ENCODE measurements around the gene RPRD1B. TPM values are rescaled to one million over a fixed set of nuclear protein-coding genes. Genes with fewer than 3 reads are reported as not detected.

Gene RPRD1B
- total RNA-seq, 1 donor from 2014 or later = 34.4 TPM

DNA sequence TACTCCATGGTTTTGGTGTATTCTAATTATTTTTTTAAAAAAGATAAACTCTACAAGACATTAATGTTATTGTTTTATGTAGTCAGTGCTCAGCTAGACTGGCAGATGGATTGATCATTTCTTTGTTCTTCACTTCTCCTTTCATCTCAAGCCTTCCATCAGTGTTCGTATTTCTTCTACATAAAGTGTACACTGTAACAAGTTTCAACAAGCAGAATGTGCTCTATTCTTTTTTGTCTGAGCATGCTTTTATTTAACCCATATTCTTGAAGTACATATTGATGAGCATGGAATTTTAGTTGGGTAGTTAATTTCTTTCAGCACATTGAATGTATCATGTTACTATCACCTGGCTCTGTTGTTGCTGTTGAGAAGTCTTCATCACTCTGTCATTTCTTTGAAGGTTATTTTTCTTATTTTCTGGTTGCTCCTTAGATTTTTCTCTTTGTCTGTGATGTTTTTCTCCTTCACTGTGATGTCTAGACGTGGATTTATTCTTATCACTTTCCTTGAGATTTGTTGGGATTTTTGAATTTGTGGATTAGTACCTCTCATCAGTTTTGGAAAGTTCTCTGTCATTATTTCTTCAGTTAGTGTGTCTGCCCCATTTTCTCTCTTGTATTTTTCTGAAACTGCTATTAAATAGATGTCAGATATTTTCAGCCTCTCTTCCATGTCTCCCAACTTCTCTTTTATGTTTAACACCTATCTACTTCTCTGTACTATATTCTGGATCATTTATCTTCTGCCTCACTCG, 83.0 kb downstream of the RPRD1B start:
- intact Hi-C loops (cut with micrococcal nuclease) = no loop called here

GRCh38 chr20:38117205-38117604, 83.7 kb downstream of the RPRD1B start:
- intact Hi-C loops (cut with micrococcal nuclease) = no loop called here

GRCh38 chr20:38117635-38118034, 84.1 kb downstream of the RPRD1B start:
- intact Hi-C loops (cut with micrococcal nuclease) = no loop called here

DNA sequence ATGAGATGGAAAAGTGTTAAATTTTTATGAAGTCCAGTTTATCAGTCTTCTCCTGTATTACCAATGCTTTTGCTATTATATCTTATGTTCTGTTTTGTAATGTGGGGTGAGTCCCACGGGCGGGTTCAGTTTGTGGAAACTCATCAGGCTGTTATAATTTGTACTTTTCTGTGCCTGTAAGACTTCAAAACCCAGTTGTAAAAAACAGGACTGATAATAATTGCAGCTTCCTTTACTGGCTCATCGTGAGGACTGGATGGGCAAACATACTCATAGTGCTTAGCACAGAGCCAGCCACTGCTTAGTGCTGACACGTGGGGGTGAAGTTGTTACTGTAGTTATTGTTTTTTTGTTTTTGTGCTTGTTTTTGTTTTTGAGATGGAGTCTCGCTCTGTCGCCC, 85.9 kb downstream of the RPRD1B start:
- intact Hi-C loops (cut with micrococcal nuclease) = no loop called here

DNA sequence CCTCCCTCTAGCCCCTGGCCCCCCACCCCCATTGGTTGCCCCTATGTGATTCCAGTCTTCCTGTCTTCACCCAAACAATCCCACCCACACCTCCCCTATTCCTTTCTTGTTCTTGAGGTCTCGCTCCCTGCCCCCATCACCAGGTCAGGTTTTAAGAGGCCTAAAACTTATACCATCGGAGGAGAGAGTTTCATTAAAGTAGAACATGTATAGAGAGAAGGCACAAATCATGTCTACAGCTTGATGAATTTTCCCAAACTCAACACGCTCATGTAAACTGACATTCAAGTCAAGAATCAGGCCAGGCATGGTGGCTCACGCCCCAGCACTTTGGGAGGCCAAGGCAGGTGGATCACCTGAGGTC, 87.1 kb downstream of the RPRD1B start:
- intact Hi-C loops (cut with micrococcal nuclease) = no loop called here

DNA sequence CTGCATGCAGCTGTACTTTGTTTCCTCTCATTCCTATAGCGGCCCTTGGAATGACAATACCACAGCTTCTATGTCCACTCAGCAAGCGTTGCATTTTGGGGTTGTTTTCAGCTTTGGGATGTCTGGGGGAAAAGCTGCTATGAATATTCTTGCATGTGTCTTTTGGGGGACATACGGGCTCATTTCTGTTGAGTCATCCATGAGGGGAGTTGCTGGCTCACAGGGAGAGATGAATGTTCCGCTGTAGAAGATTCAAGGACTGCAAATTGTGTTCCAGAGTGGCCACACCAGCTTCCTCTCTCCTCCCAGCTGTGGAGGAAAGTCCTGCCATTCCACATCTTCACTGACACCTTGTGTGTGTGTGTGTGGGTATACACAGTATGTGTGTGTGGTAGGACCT, 88.2 kb downstream of the RPRD1B start:
- intact Hi-C loops (cut with micrococcal nuclease) = no loop called here

GRCh38 chr20:38123021-38123587, 89.6 kb downstream of the RPRD1B start:
- intact Hi-C loops (cut with micrococcal nuclease) = no loop called here

GRCh38 chr20:38125157-38126056, 91.9 kb downstream of the RPRD1B start:
- intact Hi-C loops (cut with micrococcal nuclease) = no loop called here

- intact Hi-C loops (cut with micrococcal nuclease) = no loop called here
Measured at GRCh38 chr20:38126146-38126921, 92.8 kb downstream of the RPRD1B start.

DNA sequence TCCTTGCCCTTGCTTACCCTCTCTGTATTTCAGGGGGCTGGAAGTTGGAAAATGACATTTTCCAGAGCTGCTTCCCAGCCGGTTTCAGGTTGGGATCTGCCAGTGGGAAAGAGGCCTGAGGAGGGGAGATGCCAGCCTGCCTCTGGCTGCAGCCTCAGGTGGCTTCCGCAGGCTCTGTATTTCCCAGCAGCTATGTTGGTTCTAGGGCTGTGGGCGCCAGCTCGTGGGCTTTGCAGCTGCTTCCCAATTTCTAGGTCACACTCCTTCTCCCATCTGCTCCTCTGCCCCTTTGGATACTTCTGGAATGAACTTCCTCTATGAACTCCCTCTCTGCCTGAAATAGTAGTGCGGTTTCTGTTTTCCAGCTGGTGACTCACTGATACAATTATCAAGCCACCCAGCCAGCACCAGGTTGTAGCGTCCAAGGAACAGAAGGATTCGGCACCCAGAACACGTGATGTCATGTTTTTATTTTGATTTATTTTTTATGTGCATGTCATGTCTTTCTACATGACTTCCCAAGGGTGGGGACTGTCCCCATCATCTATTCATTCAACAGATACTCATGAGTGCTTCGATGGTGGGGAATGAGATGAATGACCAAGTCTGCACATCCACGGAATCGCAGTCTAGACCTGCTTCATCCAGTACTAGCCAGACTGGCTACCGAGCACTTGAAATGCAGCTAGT, 93.5 kb downstream of the RPRD1B start:
- intact Hi-C loops (cut with micrococcal nuclease) = no loop called here

DNA sequence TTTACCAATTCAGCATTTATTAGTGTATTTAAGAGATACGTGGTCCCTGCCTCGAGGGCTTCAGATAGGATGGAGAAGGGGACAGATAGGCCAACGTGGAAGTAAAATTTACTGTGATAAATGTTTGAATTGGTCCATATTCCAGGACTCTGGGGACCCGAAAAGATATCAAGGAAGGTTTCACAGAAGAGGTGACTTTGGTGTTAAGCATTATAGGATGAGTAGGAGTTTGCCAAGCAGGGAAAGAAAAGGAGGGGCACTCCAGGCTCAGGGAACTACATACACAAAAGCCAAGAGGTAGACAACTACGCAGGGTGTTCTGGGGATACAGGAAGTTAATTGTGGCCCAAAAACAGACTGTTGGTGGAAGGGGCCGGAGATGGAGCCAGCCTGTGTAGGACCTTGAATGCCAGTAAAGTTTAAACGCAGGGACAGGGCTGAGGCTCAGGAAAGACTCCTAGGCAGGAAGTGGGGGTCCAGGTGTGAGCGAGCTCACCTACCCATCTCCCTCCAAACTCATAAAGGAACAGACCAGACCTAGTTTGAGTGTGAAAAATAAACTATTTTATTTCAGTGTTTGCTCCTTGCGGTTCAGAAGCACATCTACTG, 94.5 kb downstream of the RPRD1B start:
- intact Hi-C loops (cut with micrococcal nuclease) = no loop called here

DNA sequence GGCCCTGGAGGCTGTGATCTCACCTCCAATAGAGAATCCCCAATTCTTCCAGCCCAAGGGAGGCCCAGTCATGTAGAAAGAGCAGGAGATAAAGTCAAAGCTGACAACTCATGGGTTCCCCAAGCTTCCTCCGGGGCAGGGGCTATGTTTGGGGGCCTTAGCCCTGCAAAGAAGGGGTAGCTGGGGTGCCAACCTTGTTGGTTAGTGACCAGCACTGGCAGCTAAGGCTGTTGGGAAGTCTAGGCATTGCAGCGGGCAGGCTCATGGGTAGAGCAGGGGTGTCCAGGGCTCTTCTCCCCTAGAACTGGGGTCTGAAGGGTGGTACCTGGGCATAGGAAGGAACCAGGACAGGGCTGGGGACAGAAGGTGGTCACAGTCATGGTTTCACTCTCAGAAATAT, 95.1 kb downstream of the RPRD1B start:
- intact Hi-C loops (cut with micrococcal nuclease) = no loop called here

GRCh38 chr20:38129248-38129865, 95.8 kb downstream of the RPRD1B start:
- intact Hi-C loops (cut with micrococcal nuclease) = no loop called here

- intact Hi-C loops (cut with micrococcal nuclease) = no loop called here
Measured at GRCh38 chr20:38129893-38130609, 96.5 kb downstream of the RPRD1B start.

DNA sequence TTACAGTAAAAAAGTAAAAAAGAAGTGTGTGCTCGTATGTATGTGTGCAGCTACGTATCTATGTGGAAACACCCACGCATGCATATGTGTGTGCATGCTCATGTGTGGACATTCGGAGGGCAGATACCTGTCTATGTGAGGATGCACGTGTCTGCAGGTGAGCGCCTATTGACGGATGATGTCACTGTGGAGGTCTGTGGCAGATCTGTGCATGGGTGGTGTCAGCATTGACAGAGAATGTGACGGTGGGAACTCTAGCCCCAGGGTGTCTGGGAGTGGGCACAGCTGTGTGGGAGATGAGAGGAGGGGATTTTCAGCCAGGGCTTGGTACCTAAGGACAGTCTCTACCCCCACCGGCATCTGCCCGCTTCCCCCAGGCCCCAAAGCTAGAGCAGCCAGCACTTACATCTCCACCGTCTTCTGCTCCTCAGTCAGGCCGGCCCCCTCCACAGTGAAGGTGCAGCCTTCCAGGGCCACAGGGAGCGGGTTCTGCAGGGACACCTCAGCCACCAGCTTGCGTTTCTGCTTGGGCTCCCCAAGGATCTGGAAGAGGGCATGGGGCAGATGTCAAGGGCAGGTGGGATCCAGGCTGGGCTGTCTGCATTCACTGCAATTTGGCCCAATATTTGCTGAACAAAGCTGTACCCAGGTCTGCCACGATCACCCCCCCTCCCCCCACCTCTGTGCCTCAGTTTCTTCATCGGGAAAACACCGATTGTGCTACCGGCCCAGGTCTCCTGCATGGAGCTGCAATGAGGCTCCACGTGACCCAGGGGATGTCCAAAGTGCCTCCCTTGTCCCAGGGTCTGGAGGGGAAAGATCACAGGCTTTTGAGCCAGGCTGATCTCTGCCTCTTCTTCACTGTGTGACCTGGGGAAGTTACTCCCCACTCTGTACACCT, 97.4 kb downstream of the RPRD1B start:
- intact Hi-C loops (cut with micrococcal nuclease) = no loop called here

- intact Hi-C loops (cut with micrococcal nuclease) = no loop called here
Measured at GRCh38 chr20:38131588-38132121, 98.1 kb downstream of the RPRD1B start.

DNA sequence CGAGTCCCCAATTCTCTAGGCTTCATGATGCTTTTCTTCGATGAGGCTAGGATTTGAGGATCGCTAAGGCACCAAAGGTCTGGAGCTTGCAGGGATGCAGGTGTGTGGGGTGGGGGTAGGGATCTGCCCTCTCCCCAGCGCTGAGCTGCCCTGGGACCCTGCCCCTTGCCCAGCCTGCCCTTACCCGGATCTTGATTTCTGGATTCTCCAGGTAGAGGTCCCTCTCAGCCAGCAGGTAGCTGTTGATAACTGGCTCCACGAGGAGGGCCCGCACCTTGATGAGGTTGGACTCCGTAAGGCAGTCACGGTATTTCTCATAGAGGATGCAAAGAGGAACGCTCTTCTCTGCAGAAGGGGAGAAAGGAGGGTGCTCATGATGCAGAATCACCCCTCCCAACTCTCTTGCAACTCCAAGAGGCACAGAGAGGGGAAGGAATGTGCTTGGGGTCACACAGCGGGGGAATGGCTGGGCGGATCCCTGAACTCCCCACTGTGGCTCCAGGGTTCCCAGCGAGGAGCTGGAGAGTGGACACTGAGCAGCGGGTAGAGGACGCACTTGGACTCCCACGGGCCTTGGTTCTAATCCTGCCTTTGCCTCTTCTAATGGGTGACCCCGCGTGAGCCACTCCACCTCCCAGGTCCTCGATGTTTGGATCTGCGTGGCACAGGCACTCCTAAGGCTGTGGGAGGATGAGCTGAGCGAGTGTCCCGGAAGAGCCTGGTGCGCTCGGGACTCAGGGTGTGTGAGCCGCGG, 98.8 kb downstream of the RPRD1B start:
- intact Hi-C loops (cut with micrococcal nuclease) = no loop called here

Measured in T-helper 2 cell treated with Interferon-gamma antibody and Interleukin-4, amounts not matched to agents 100 ng/mL and 5 ng/mL, for 36 hours (primary cell).